SK-N-SH treated with all-trans-retinoic acid at 6 μM for 48 hours (cell line): ENCODE measurements around the gene ADIRF.
"Not testable (repeated sequence)": the region's sequence is repeated elsewhere in the genome, so short reads cannot be mapped to it uniquely, and the experiment has no call there.

ENCODE experiments used
- ATAC-seq: fragments of 200-7000 bp; cut with Tn5 transposase; 3 replicates; pipeline ENCODE4 v1.9.1; 2020; ENCODE audit warnings: mild to moderate bottlenecking, moderate library complexity
- ARNTL ChIP-seq: fragments of 450-650 bp; formaldehyde crosslinking; IDR thresholded peaks from 2 replicates; pipeline ENCODE4 v1.5.0; 2020; ENCODE audit warnings: low read depth, mild to moderate bottlenecking, moderate library complexity, borderline replicate concordance
- CSDC2 ChIP-seq: fragments of 250-450 bp; sonication (Bioruptor Pico); IDR thresholded peaks from 2 replicates; pipeline ENCODE4 v1.5.0; 2020; ENCODE audit warnings: mild to moderate bottlenecking, moderate library complexity
- GLIS3 ChIP-seq: fragments of 250-450 bp; sonication (Bioruptor Pico); IDR thresholded peaks from 2 replicates; pipeline ENCODE4 v1.5.0; 2020; ENCODE audit warnings: mild to moderate bottlenecking, moderate library complexity
- OSR1 ChIP-seq: fragments of 250-450 bp; sonication (Bioruptor Pico); IDR thresholded peaks from 2 replicates; pipeline ENCODE4 v1.8.0; 2022; ENCODE audit warnings: moderate library complexity, mild to moderate bottlenecking, inconsistent platforms
- PPARA ChIP-seq: fragments of 250-450 bp; sonication (Bioruptor Pico); IDR thresholded peaks from 2 replicates; pipeline ENCODE4 v1.5.0; 2020; ENCODE audit warnings: mild to moderate bottlenecking, borderline replicate concordance
- RARB ChIP-seq: fragments of 250-450 bp; sonication (Bioruptor Pico); IDR thresholded peaks from 2 replicates; pipeline ENCODE4 v1.8.0; 2021; ENCODE audit warnings: mild to moderate bottlenecking, moderate library complexity
- SNAI2 ChIP-seq: fragments of 250-450 bp; sonication (Bioruptor Pico); IDR thresholded peaks from 2 replicates; pipeline ENCODE4 v1.5.0; 2020; ENCODE audit warnings: mild to moderate bottlenecking, moderate library complexity
- TCF4 ChIP-seq: fragments of 250-450 bp; sonication (Bioruptor Pico); IDR thresholded peaks from 2 replicates; pipeline ENCODE4 v1.8.0; 2021; ENCODE audit warnings: mild to moderate bottlenecking, moderate library complexity, borderline replicate concordance
- TOX ChIP-seq: fragments of 250-450 bp; sonication (Bioruptor Pico); IDR thresholded peaks from 2 replicates; pipeline ENCODE4 v1.8.0; 2021; ENCODE audit warnings: mild to moderate bottlenecking, moderate library complexity, borderline replicate concordance
- ZC3H10 ChIP-seq: fragments of 250-450 bp; sonication (Bioruptor Pico); IDR thresholded peaks from 2 replicates; pipeline ENCODE4 v1.5.1; 2021; ENCODE audit warnings: mild to moderate bottlenecking, moderate library complexity
- ZFP3 ChIP-seq: fragments of 250-450 bp; sonication (Bioruptor Pico); IDR thresholded peaks from 2 replicates; pipeline ENCODE4 v1.5.0; 2020; ENCODE audit warnings: mild to moderate bottlenecking, moderate library complexity
- ZNF565 ChIP-seq: fragments of 450-650 bp; formaldehyde crosslinking; conservative IDR thresholded peaks from 2 replicates; pipeline ENCODE4 v1.5.0; 2020; ENCODE audit warnings: low read depth, mild to moderate bottlenecking, moderate library complexity
- ZNF70 ChIP-seq: fragments of 450-650 bp; formaldehyde crosslinking; IDR thresholded peaks from 2 replicates; pipeline ENCODE4 v1.5.0; 2020; ENCODE audit warnings: mild to moderate bottlenecking, moderate library complexity
- ZNF8 ChIP-seq: fragments of 450-650 bp; formaldehyde crosslinking; IDR thresholded peaks from 2 replicates; pipeline ENCODE4 v1.5.0; 2020; ENCODE audit warnings: mild to moderate bottlenecking, moderate library complexity
- TF ChIP-seq, protein P1 (sequence below): fragments of 250-450 bp; sonication (Bioruptor Pico); IDR thresholded peaks from 2 replicates; pipeline ENCODE4 v1.8.0; 2020; ENCODE audit warnings: mild to moderate bottlenecking, moderate library complexity, borderline replicate concordance
- TF ChIP-seq, protein P2 (sequence below): fragments of 250-450 bp; sonication (Bioruptor Pico); IDR thresholded peaks from 2 replicates; pipeline ENCODE4 v1.8.0; 2021; ENCODE audit warnings: low read depth, mild to moderate bottlenecking, moderate library complexity, borderline replicate concordance
- TF ChIP-seq, protein P3 (sequence below): fragments of 250-450 bp; sonication (Bioruptor Pico); IDR thresholded peaks from 2 replicates; pipeline ENCODE4 v1.5.0; 2020; ENCODE audit warnings: mild to moderate bottlenecking, moderate library complexity
- TF ChIP-seq, protein P4 (sequence below): fragments of 250-450 bp; sonication (Bioruptor Pico); IDR thresholded peaks from 2 replicates; pipeline ENCODE4 v1.5.1; 2021; ENCODE audit warnings: mild to moderate bottlenecking, moderate library complexity

ADIRF gene

DNA sequence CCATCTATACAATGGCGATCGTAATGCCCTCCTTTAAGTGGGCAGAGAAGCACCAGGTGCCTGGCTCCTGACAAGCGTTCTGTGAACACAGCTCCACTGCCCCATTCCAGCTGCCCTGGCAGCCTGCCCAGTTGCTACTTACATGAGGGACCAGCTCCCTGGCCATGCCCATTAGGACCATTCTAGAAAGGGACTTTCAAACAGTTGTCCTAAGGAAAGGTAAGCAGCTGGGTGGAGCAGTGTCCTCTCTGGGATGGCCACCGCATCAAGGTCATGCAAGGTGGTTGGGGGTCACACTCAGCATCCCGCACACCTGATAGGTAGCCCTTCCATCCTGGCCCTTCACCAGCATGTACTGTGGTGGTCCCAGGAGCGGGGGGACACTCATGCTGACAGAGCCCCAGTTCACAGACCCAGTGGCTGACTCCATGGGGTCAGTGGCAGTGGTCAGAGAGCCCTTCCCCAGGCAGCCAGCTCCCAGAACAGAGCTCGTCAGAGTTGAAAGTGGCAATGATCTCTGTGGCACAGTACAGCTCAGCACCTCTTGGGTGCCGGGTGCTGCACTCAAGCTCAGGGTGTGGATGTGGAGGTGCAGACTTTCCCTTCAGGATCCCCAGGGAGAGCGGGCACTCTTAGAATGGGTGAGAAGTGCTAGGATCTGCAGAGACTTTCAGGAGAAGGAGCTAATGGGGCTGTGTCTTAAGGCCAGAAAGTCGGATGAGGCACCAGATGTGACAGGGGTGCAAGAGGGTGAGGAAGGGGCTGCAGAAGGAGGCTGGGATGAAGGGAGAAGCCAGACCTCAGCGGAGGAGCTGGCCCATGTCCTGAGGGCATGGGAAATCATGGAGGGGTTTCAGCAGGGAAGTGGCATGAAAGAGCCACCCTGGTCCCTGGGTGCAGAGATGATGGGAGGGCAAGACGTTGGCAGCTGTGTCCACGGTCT, 21.8 kb upstream of the ADIRF start:
- peak; percentile 45 for ATAC-seq
- TF ChIP-seq ZNF70 (no peak), ZNF565 (CRISPR knock-in tag) (no peak), CSDC2 (CRISPR knock-in tag) (no peak), PPARA (CRISPR knock-in tag) (no peak)
- TF ChIP-seq, protein P1, sequence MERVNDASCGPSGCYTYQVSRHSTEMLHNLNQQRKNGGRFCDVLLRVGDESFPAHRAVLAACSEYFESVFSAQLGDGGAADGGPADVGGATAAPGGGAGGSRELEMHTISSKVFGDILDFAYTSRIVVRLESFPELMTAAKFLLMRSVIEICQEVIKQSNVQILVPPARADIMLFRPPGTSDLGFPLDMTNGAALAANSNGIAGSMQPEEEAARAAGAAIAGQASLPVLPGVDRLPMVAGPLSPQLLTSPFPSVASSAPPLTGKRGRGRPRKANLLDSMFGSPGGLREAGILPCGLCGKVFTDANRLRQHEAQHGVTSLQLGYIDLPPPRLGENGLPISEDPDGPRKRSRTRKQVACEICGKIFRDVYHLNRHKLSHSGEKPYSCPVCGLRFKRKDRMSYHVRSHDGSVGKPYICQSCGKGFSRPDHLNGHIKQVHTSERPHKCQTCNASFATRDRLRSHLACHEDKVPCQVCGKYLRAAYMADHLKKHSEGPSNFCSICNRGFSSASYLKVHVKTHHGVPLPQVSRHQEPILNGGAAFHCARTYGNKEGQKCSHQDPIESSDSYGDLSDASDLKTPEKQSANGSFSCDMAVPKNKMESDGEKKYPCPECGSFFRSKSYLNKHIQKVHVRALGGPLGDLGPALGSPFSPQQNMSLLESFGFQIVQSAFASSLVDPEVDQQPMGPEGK (CRISPR knock-in tag), result no peak
- TF ChIP-seq, protein P2, sequence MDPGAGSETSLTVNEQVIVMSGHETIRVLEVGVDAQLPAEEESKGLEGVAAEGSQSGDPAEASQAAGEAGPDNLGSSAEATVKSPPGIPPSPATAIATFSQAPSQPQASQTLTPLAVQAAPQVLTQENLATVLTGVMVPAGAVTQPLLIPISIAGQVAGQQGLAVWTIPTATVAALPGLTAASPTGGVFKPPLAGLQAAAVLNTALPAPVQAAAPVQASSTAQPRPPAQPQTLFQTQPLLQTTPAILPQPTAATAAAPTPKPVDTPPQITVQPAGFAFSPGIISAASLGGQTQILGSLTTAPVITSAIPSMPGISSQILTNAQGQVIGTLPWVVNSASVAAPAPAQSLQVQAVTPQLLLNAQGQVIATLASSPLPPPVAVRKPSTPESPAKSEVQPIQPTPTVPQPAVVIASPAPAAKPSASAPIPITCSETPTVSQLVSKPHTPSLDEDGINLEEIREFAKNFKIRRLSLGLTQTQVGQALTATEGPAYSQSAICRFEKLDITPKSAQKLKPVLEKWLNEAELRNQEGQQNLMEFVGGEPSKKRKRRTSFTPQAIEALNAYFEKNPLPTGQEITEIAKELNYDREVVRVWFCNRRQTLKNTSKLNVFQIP (CRISPR knock-in tag), result no peak
- TF ChIP-seq, protein P3, sequence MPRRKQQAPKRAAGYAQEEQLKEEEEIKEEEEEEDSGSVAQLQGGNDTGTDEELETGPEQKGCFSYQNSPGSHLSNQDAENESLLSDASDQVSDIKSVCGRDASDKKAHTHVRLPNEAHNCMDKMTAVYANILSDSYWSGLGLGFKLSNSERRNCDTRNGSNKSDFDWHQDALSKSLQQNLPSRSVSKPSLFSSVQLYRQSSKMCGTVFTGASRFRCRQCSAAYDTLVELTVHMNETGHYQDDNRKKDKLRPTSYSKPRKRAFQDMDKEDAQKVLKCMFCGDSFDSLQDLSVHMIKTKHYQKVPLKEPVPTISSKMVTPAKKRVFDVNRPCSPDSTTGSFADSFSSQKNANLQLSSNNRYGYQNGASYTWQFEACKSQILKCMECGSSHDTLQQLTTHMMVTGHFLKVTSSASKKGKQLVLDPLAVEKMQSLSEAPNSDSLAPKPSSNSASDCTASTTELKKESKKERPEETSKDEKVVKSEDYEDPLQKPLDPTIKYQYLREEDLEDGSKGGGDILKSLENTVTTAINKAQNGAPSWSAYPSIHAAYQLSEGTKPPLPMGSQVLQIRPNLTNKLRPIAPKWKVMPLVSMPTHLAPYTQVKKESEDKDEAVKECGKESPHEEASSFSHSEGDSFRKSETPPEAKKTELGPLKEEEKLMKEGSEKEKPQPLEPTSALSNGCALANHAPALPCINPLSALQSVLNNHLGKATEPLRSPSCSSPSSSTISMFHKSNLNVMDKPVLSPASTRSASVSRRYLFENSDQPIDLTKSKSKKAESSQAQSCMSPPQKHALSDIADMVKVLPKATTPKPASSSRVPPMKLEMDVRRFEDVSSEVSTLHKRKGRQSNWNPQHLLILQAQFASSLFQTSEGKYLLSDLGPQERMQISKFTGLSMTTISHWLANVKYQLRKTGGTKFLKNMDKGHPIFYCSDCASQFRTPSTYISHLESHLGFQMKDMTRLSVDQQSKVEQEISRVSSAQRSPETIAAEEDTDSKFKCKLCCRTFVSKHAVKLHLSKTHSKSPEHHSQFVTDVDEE, result no peak

DNA sequence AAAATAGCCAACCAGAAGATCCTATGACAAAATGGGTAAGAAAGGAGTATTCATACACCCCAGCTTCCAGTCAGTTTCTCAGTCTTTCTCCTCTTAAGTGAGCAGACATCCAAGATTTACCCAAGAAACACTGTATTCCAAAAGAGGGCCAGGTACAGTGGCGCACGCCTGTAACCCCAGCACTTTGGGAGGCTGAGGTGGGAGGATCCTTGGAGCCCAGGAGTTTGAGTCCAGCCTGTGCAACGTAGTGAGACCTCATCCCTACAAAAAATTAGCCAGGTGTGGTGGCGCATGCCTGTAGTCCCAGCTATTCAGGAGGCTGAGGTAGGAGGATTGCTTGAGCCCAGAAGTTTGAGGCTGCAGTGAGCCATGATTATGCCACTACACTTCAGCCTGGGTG, 20.5 kb upstream of the ADIRF start:
- ATAC-seq, result not testable (repeated sequence)

DNA sequence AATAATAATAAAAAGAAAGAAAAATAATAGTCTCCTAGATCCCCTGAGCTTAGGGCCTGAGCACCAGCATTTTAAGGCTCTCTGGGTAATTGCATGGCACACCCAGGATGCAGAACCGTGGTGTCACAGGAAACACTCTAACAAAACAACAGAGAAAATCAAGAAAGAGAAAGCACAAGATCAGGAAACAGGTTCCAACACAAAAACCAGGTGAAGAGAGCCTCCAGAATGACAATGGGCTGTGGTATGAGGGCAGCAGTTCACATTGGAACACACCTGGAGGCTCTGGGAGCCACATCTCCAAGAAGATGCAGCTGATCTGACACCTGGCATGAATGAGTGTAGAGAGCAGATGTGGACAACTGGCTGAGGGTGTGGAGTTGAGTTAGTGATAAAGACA, 17.9 kb upstream of the ADIRF start:
- TF ChIP-seq ZNF565 (CRISPR knock-in tag), result no peak
- no peak for TF ChIP-seq TOX (CRISPR knock-in tag)
- no peak for TF ChIP-seq ZC3H10 (CRISPR knock-in tag)
- TF ChIP-seq PPARA (CRISPR knock-in tag), result no peak
- TF ChIP-seq, all 23 proteins: peak for 0
- no peak for ATAC-seq

DNA sequence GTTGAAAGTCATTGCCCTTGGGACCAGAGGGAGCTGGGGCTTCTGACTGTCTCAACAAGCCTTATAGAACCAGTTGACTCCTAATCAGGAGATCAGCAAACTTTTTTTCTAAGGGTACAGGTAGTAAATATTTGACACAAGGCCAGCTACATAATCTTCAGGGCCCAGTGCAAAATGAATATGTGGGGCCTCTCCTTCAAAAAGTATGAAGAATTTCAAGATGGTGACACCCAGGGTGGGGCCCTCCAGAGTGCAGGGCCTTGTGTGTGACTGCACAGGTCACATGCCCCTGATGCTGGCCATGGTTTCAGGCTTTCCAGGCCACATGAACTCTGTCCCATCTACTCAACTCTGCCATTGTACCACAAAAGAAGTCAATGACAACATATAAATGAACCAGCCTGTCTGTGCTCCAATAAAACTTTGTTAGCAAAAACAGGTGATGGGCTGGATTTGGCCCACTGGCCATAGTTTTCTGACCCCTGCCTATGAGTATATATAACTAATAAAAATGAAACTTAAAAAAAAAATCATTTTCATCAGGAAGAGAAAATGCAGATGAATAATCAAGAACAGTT, 17.0 kb upstream of the ADIRF start:
- no peak for ATAC-seq
- TF ChIP-seq TCF4 (CRISPR knock-in tag), result no peak
- TF ChIP-seq, protein P4, sequence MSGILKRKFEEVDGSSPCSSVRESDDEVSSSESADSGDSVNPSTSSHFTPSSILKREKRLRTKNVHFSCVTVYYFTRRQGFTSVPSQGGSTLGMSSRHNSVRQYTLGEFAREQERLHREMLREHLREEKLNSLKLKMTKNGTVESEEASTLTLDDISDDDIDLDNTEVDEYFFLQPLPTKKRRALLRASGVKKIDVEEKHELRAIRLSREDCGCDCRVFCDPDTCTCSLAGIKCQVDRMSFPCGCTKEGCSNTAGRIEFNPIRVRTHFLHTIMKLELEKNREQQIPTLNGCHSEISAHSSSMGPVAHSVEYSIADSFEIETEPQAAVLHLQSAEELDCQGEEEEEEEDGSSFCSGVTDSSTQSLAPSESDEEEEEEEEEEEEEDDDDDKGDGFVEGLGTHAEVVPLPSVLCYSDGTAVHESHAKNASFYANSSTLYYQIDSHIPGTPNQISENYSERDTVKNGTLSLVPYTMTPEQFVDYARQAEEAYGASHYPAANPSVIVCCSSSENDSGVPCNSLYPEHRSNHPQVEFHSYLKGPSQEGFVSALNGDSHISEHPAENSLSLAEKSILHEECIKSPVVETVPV (CRISPR knock-in tag), result no peak
- no peak for TF ChIP-seq ZFP3 (CRISPR knock-in tag)
- no peak for TF ChIP-seq RARB (CRISPR knock-in tag)
- TF ChIP-seq ZNF8, result no peak
- no peak for TF ChIP-seq ARNTL (CRISPR knock-in tag)
- TF ChIP-seq SNAI2 (CRISPR knock-in tag), result no peak
- no peak for TF ChIP-seq OSR1 (CRISPR knock-in tag)

DNA sequence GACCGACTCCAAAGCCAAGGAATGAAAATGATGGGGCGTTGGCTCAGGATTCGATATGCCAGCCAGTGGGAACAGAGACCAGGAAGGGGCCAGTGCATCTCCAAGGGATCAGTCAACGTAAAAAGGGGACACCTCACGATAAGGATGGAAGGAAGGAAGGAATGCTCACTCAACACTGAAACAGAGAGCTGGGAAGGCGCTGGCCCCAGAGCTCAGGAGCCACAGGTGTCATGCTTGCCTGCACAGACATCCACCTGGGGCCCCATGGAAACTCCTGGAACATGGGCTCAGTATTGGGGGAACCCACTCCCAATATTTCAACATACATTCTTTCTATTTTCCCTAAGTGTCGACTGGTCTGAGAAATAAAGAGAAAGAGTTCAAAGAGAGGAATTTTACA, 16.2 kb upstream of the ADIRF start:
- no peak for ATAC-seq
- no peak for TF ChIP-seq GLIS3 (CRISPR knock-in tag)
- TF ChIP-seq, protein P4 (CRISPR knock-in tag), result no peak
- TF ChIP-seq, protein P2 (CRISPR knock-in tag), result no peak
- no peak for TF ChIP-seq TCF4 (CRISPR knock-in tag)
- TF ChIP-seq CSDC2 (CRISPR knock-in tag), result no peak
- no peak for TF ChIP-seq PPARA (CRISPR knock-in tag)
- TF ChIP-seq, protein P3, result no peak
